HEK293 (cell line): Measurements from ENCODE around the gene PRRT2.
A peak's percentile ranks its signal among the peaks of the same experiment; 100 is the strongest.

Experiments used
- CTCF ChIA-PET: fragments of 350-600 bp; formaldehyde crosslinking; extraction: SDS; loops from one replicate; lab custom pipeline; 2021; ENCODE audit warnings: antibody characterized with exemption; lab: Yijun Ruan, JAX
- POLR2A ChIA-PET: fragments of 300-600 bp; formaldehyde crosslinking; extraction: SDS; loops from one replicate; lab custom pipeline; 2020; ENCODE audit warnings: antibody characterized with exemption, inconsistent platforms; lab: Yijun Ruan, JAX
- H3K27ac ChIP-seq: fragments of 200-500 bp; sonication (Bioruptor generic); 2 replicates; pipeline ENCODE4 v1.5.1; 2014; ENCODE audit warnings: low read depth, low read length, control low read depth, inconsistent platforms; ENCODE audit errors: extremely low read depth
- H3K36me3 ChIP-seq, 2 experiments: fragments of 200-500 bp in 1 of 2; sonication (Bioruptor generic) in 1 of 2; 1 replicate in 1 of 2; 2 replicates in 1 of 2; pipeline ENCODE4 v1.5.1; 2014 to 2017; ENCODE audit warnings: inconsistent platforms in 2 of 2, low read length in 2 of 2; ENCODE audit not compliant: control insufficient read depth in 2 of 2, insufficient read depth in 1 of 2
- H3K4me1 ChIP-seq: fragments of 200-500 bp; sonication (Bioruptor generic); 2 replicates; pipeline ENCODE4 v1.5.1; 2014; ENCODE audit warnings: mild to moderate bottlenecking, low read length, inconsistent platforms; ENCODE audit not compliant: control insufficient read depth, insufficient read depth
- H3K4me3 ChIP-seq: 2 replicates; pipeline ENCODE4 v1.5.1; 2011; ENCODE audit warnings: low read depth, mild to moderate bottlenecking, control low read depth, low read length, moderate library complexity
- H3K9me3 ChIP-seq: fragments of 200-500 bp; sonication (Bioruptor generic); 2 replicates; pipeline ENCODE4 v1.5.1; 2014; ENCODE audit warnings: low read depth, low read length, inconsistent platforms; ENCODE audit not compliant: control insufficient read depth, insufficient read depth
- CTCF ChIP-seq: fragments of 450-650 bp; formaldehyde crosslinking; IDR thresholded peaks from 2 replicates; pipeline ENCODE4 v1.5.1; 2016; ENCODE audit warnings: missing biosample characterization, missing genetic modification characterization
- EGR2 ChIP-seq: fragments of 450-650 bp; formaldehyde crosslinking; IDR thresholded peaks from 2 replicates; pipeline ENCODE4 v1.5.1; 2016; ENCODE audit warnings: low read depth, missing biosample characterization, missing genetic modification characterization
- GLI4 ChIP-seq: fragments of 450-650 bp; formaldehyde crosslinking; IDR thresholded peaks from 2 replicates; pipeline ENCODE4 v1.5.1; 2016; ENCODE audit warnings: missing biosample characterization, missing genetic modification characterization
- PRDM10 ChIP-seq: fragments of 450-650 bp; formaldehyde crosslinking; IDR thresholded peaks from 2 replicates; pipeline ENCODE4 v1.5.1; 2016; ENCODE audit warnings: missing biosample characterization, missing genetic modification characterization
- TRIM28 ChIP-seq: IDR thresholded peaks from 2 replicates; pipeline ENCODE4 v1.6.1; 2011; ENCODE audit warnings: low read length, control low read depth, borderline replicate concordance
- ZBTB6 ChIP-seq: fragments of 450-650 bp; formaldehyde crosslinking; IDR thresholded peaks from 2 replicates; pipeline ENCODE4 v1.5.1; 2017; ENCODE audit warnings: missing biosample characterization, missing genetic modification characterization
- ZBTB8A ChIP-seq: fragments of 450-650 bp; formaldehyde crosslinking; IDR thresholded peaks from 2 replicates; pipeline ENCODE4 v1.5.1; 2016; ENCODE audit warnings: missing biosample characterization, missing genetic modification characterization
- ZEB2 ChIP-seq: fragments of 450-650 bp; formaldehyde crosslinking; IDR thresholded peaks from 2 replicates; pipeline ENCODE4 v1.5.1; 2016; ENCODE audit warnings: missing biosample characterization, missing genetic modification characterization
- ZFP41 ChIP-seq: fragments of 450-650 bp; formaldehyde crosslinking; IDR thresholded peaks from 2 replicates; pipeline ENCODE4 v1.5.1; 2016; ENCODE audit warnings: missing biosample characterization, missing genetic modification characterization, borderline replicate concordance
- ZNF10 ChIP-seq: fragments of 450-650 bp; formaldehyde crosslinking; IDR thresholded peaks from 2 replicates; pipeline ENCODE4 v1.5.1; 2017; ENCODE audit warnings: missing biosample characterization, missing genetic modification characterization
- ZNF112 ChIP-seq: fragments of 450-650 bp; formaldehyde crosslinking; IDR thresholded peaks from 2 replicates; pipeline ENCODE4 v1.5.0; 2017; ENCODE audit warnings: missing biosample characterization, missing genetic modification characterization
- ZNF132 ChIP-seq: fragments of 450-650 bp; formaldehyde crosslinking; IDR thresholded peaks from 2 replicates; pipeline ENCODE4 v1.5.1; 2017; ENCODE audit warnings: missing biosample characterization, missing genetic modification characterization, borderline replicate concordance
- ZNF2 ChIP-seq: fragments of 450-650 bp; formaldehyde crosslinking; IDR thresholded peaks from 2 replicates; pipeline ENCODE4 v1.5.1; 2016; ENCODE audit warnings: missing biosample characterization, missing genetic modification characterization
- ZNF221 ChIP-seq: fragments of 450-650 bp; formaldehyde crosslinking; IDR thresholded peaks from 2 replicates; pipeline ENCODE4 v1.5.1; 2017; ENCODE audit warnings: missing biosample characterization, missing genetic modification characterization, borderline replicate concordance
- ZNF335 ChIP-seq: fragments of 450-650 bp; formaldehyde crosslinking; conservative IDR thresholded peaks from 2 replicates; pipeline ENCODE4 v1.5.1; 2016; ENCODE audit warnings: missing biosample characterization, missing genetic modification characterization
- ZNF341 ChIP-seq: fragments of 450-650 bp; formaldehyde crosslinking; IDR thresholded peaks from 2 replicates; pipeline ENCODE4; 2016; ENCODE audit warnings: low read depth, missing biosample characterization, missing genetic modification characterization
- ZNF513 ChIP-seq: fragments of 450-650 bp; IDR thresholded peaks from 2 replicates; pipeline ENCODE4 v1.5.1; 2018; ENCODE audit warnings: missing biosample characterization, missing genetic modification characterization
- ZNF514 ChIP-seq: fragments of 450-650 bp; formaldehyde crosslinking; IDR thresholded peaks from 2 replicates; pipeline ENCODE4 v1.5.1; 2016; ENCODE audit warnings: missing biosample characterization, missing genetic modification characterization
- ZNF549 ChIP-seq: fragments of 450-650 bp; IDR thresholded peaks from 2 replicates; pipeline ENCODE4 v1.5.1; 2018; ENCODE audit warnings: missing biosample characterization, missing genetic modification characterization, mild to moderate bottlenecking, inconsistent platforms, moderate library complexity
- ZNF558 ChIP-seq: fragments of 450-650 bp; formaldehyde crosslinking; IDR thresholded peaks from 2 replicates; pipeline ENCODE4 v1.5.1; 2016; ENCODE audit warnings: missing biosample characterization, missing genetic modification characterization
- ZNF560 ChIP-seq: fragments of 450-650 bp; formaldehyde crosslinking; IDR thresholded peaks from 2 replicates; pipeline ENCODE4 v1.5.1; 2017; ENCODE audit warnings: missing biosample characterization, missing genetic modification characterization, borderline replicate concordance
- ZNF585B ChIP-seq: fragments of 450-650 bp; formaldehyde crosslinking; IDR thresholded peaks from 2 replicates; pipeline ENCODE4 v1.5.1; 2016; ENCODE audit warnings: missing biosample characterization, missing genetic modification characterization
- ZNF707 ChIP-seq: fragments of 450-650 bp; formaldehyde crosslinking; IDR thresholded peaks from 2 replicates; pipeline ENCODE4 v1.5.1; 2016; ENCODE audit warnings: missing biosample characterization, missing genetic modification characterization
- ZNF843 ChIP-seq: fragments of 450-650 bp; formaldehyde crosslinking; IDR thresholded peaks from 2 replicates; pipeline ENCODE4 v1.5.1; 2016; ENCODE audit warnings: missing biosample characterization, missing genetic modification characterization

The PRRT2 gene

GRCh38 chr16:29794231-29794710, 17.7 kb upstream of the PRRT2 start (continued):
- TF ChIP-seq CTCF (tag by site-specific recombination) (no peak), ZNF112 (tag by site-specific recombination) (no peak), GLI4 (tag by site-specific recombination) (no peak), ZNF513 (tag by site-specific recombination) (no peak), TRIM28 (no peak), ZNF514 (tag by site-specific recombination) (no peak), ZBTB8A (tag by site-specific recombination) (no peak)

- Histone ChIP-seq H3K4me1 (peaks cover 11% of the 10 kb centered on the region), H3K4me3 (no peak overlapping the region), H3K9me3 (no peaks in the 10 kb centered on the region), H3K27ac (no peak overlapping the region), H3K36me3 (peaks cover 16 to 67% of the 10 kb centered on the region in 2 experiments)
- TF ChIP-seq ZBTB6 (tag by site-specific recombination) (no peak), ZNF707 (tag by site-specific recombination) (no peak), ZBTB8A (tag by site-specific recombination) (no peak), ZNF132 (tag by site-specific recombination) (no peak), ZNF341 (tag by site-specific recombination) (no peak), ZNF335 (no peak), ZNF112 (tag by site-specific recombination) (no peak), ZFP41 (no peak), ZNF513 (tag by site-specific recombination) (no peak), ZEB2 (tag by site-specific recombination) (no peak), EGR2 (tag by site-specific recombination) (0 out of 2 replicates have a peak, but pooled peaks have one; percentile 19), ZNF549 (tag by site-specific recombination) (no peak), ZNF10 (tag by site-specific recombination) (peak; percentile 98), ZNF221 (tag by site-specific recombination) (no peak), ZNF585B (tag by site-specific recombination) (no peak), ZNF2 (tag by site-specific recombination) (no peak), ZNF558 (tag by site-specific recombination) (no peak), PRDM10 (tag by site-specific recombination) (peak; percentile 94), ZNF560 (no peak), ZNF843 (tag by site-specific recombination) (no peak)
- ChIA-PET CTCF (interaction anchor here (0.5 to 3.4 kb wide), 5 partner anchors 12 to 230 kb away, joined by 3 to 28 read pairs (median 3); partner anchors contain the start of gene KIF22), POLR2A (interaction anchor here (0.6 to 1.5 kb wide), 4 partner anchors 9 to 164 kb away, joined by 3 to 4 read pairs (median 4); partner anchors contain the start of genes KIF22 and PAGR1)
These were observed 9.5 kb upstream of the PRRT2 start for GRCh38 chr16:29802416-29802935.
